Measurements from ENCODE around the gene TLNRD1. TPM values are rescaled to one million over a fixed set of nuclear protein-coding genes. Genes with fewer than 3 reads are reported as not detected.

TLNRD1 gene
- total RNA-seq, 1 experiment from 2014 or later: 22.5 TPM

- no peak for TF ChIP-seq REST (IDR thresholded peaks at IDR 0.05; ENCODE audit: low read depth)
- TF ChIP-seq TCF7L2 (IDR thresholded peaks at IDR 0.05; ENCODE audit: borderline replicate concordance, extremely low read depth, insufficient read depth, insufficient read length): no peak
- no peak for TF ChIP-seq POLR2A (IDR thresholded peaks at IDR 0.05; ENCODE audit: borderline replicate concordance, extremely low read depth, insufficient read depth, insufficient read length)
- no peak for TF ChIP-seq CEBPB (IDR thresholded peaks at IDR 0.05; ENCODE audit: low read depth)
Measured at GRCh38 chr15:80979538-80980200, 21.1 kb upstream of the TLNRD1 start (continued).

- TF ChIP-seq ATF3 (IDR thresholded peaks at IDR 0.05) (no peak), RAD21 (IDR thresholded peaks at IDR 0.05; ENCODE audit: low read depth) (0 out of 2 replicates have a peak, but pooled peaks have one; percentile 19), CTCF (IDR thresholded peaks at IDR 0.05 in 2 of 3, conservative IDR thresholded peaks at IDR 0.05 in 1 of 3; ENCODE audit: borderline replicate concordance in 1 of 3, insufficient read depth in 1 of 3, low read depth in 2 of 3, low read length in 2 of 3) (peak in 2 of 3 experiments; percentile 6 to 30; a peak in 2 of 6 replicates), YY1 (IDR thresholded peaks at IDR 0.05; ENCODE audit: extremely low read depth, insufficient replicate concordance, low read depth, low read length) (no peak)
- no peak overlapping the region for H3K4me3 ChIP-seq (replicated peaks in 1 of 2; ENCODE audit: low read depth in 1 of 2, low read length in 2 of 2)
- H3K9me2 ChIP-seq (ENCODE audit: insufficient read depth): no peaks in the 10 kb centered on the region
- peaks cover 65% of the 10 kb centered on the region for H3K79me2 ChIP-seq (ENCODE audit: insufficient read depth, low read length)
- H3K9ac ChIP-seq (ENCODE audit: low read length): no peak overlapping the region
- ATAC-seq (no peak), DNase-seq (ENCODE audit: low read depth, low spot score) (no peak)
- no peaks in the 10 kb centered on the region for H3K9me3 ChIP-seq (ENCODE audit: control insufficient read depth in 1 of 2, insufficient read depth in 1 of 2, low read depth in 1 of 2, low read length in 2 of 2)
- no peaks in the 10 kb centered on the region for H3K27me3 ChIP-seq (ENCODE audit: insufficient read depth, low read length)
- no TSS peak for BruUV-seq (replicated peaks)
- RAD21 ChIA-PET (ENCODE audit: low non-redundant PET in 1 of 2, low total read pairs in 2 of 2, uncharacterized antibody in 2 of 2, unreplicated experiment in 2 of 2): no interaction called here
- intact Hi-C loops (cut with micrococcal nuclease): no loop called here
- POLR2A ChIA-PET: no interaction called here
- no peak overlapping the region for H3K27ac ChIP-seq (ENCODE audit: low read depth, low read length)
- peaks cover 19 to 23% of the 10 kb centered on the region in 2 experiments; a peak in 3 of 4 replicates for H3K36me3 ChIP-seq (ENCODE audit: control insufficient read depth in 1 of 2, insufficient read depth in 2 of 2, low read length in 2 of 2)
- H4K20me1 ChIP-seq (ENCODE audit: insufficient read depth): no peaks in the 10 kb centered on the region
- no peak overlapping the region for H2AFZ ChIP-seq (ENCODE audit: low read depth, low read length, poor library complexity, severe bottlenecking)
- H3K4me2 ChIP-seq (ENCODE audit: low read length): no peak overlapping the region
- H3K4me1 ChIP-seq (ENCODE audit: control insufficient read depth in 1 of 2, insufficient read depth in 2 of 2, low read length in 2 of 2): peaks cover 8 to 21% of the 10 kb centered on the region in 2 experiments; a peak in 2 of 4 replicates
- CTCF ChIA-PET: interaction anchor here (1.7 kb wide), 1 partner anchor 284 kb away, joined by 3 read pairs; no protein-coding TSS in a partner anchor
Measured at GRCh38 chr15:80982205-80982604, 18.5 kb upstream of the TLNRD1 start.

Data from HCT116 (cell line).